CD14-positive monocyte (primary cell): Measurements from ENCODE around the gene NFKBIA. TPM values are rescaled to one million over a fixed set of nuclear protein-coding genes. Genes with fewer than 3 reads are reported as not detected.
"Not testable (repeated sequence)": the region's sequence is repeated elsewhere in the genome, so short reads cannot be mapped to it uniquely, and the experiment has no call there.

Source experiments
- DNase-seq, 3 donors: peaks; one replicate each; pipeline ENCODE4 v3.0.0-alpha.2; 2011 to 2022
- H2AFZ ChIP-seq: 2 replicates; pipeline ENCODE4 v1.6.0; 2012; ENCODE audit warnings: mild to moderate bottlenecking, low read depth, low read length, inconsistent platforms; ENCODE audit not compliant: insufficient read depth, poor library complexity, severe bottlenecking
- H3K27ac ChIP-seq, 2 donors: 1 replicate in 1 of 2; 2 replicates in 1 of 2; pipeline ENCODE4 v1.5.1; 2012 to 2013; ENCODE audit warnings: low read length in 2 of 2, control low read depth in 1 of 2, inconsistent platforms in 1 of 2, low read depth in 1 of 2, mild to moderate bottlenecking in 1 of 2
- H3K27me3 ChIP-seq, 2 donors: one replicate each; pipeline versions ENCODE4 v1.6.0 to v1.6.1; 2011 to 2013; ENCODE audit warnings: low read length in 2 of 2; ENCODE audit not compliant: control insufficient read depth in 2 of 2, insufficient read depth in 2 of 2
- H3K36me3 ChIP-seq, 2 donors: replicated peaks in 1 of 2; 1 replicate in 1 of 2; 2 replicates in 1 of 2; pipeline versions ENCODE4 v1.5.1 to v1.6.1; 2012 to 2013; ENCODE audit warnings: low read length in 2 of 2, control low read depth in 1 of 2, inconsistent platforms in 1 of 2, mild to moderate bottlenecking in 1 of 2; ENCODE audit not compliant: insufficient read depth in 2 of 2, control insufficient read depth in 1 of 2
- H3K4me1 ChIP-seq, 2 donors: 1 replicate in 1 of 2; 2 replicates in 1 of 2; pipeline versions ENCODE4 v1.5.1 to v1.6.1; 2012 to 2013; ENCODE audit warnings: low read length in 2 of 2, control low read depth in 1 of 2, inconsistent platforms in 1 of 2, mild to moderate bottlenecking in 1 of 2, moderate library complexity in 1 of 2; ENCODE audit not compliant: insufficient read depth in 2 of 2, control insufficient read depth in 1 of 2
- H3K4me2 ChIP-seq: replicated peaks from 2 replicates; pipeline ENCODE3; 2012; ENCODE audit warnings: low read length, moderate library complexity, mild to moderate bottlenecking; ENCODE audit not compliant: poor library complexity, severe bottlenecking; ENCODE audit errors: extremely low read depth
- H3K4me3 ChIP-seq, 3 experiments: fragments of 200-600 bp in 1 of 3; sonication (generic) in 1 of 3; replicated peaks in 1 of 3; 1 replicate in 2 of 3; 2 replicates in 1 of 3; pipeline ENCODE4 v1.5.1; 2011 to 2013; ENCODE audit warnings: low read length in 3 of 3, mild to moderate bottlenecking in 3 of 3, control low read depth in 2 of 3, low read depth in 2 of 3, inconsistent platforms in 1 of 3, moderate library complexity in 1 of 3
- H3K79me2 ChIP-seq: 2 replicates; pipeline ENCODE4 v1.6.0; 2012; ENCODE audit warnings: mild to moderate bottlenecking, control low read depth, inconsistent platforms, low read length, moderate library complexity; ENCODE audit not compliant: insufficient read depth
- H3K9ac ChIP-seq: 2 replicates; pipeline ENCODE4 v1.6.0; 2017; ENCODE audit warnings: low read length, mild to moderate bottlenecking; ENCODE audit not compliant: insufficient read depth, poor library complexity, severe bottlenecking
- H3K9me3 ChIP-seq, 2 donors: replicated peaks in 1 of 2; 1 replicate in 1 of 2; 2 replicates in 1 of 2; pipeline versions ENCODE4 v1.5.1 to v1.6.1; 2012 to 2013; ENCODE audit warnings: low read length in 2 of 2, control low read depth in 1 of 2; ENCODE audit not compliant: control insufficient read depth in 1 of 2, insufficient read depth in 1 of 2
- H4K20me1 ChIP-seq: 2 replicates; pipeline ENCODE4 v1.6.0; 2012; ENCODE audit warnings: mild to moderate bottlenecking, low read length, control low read depth, moderate library complexity; ENCODE audit not compliant: insufficient read depth
- H3K27ac Mint-ChIP-seq, 7 donors: one replicate each; pipeline ENCODE4 v1.8.0; 2020; ENCODE audit warnings: mild to moderate bottlenecking in 7 of 7, mixed read lengths in 7 of 7, moderate library complexity in 6 of 7, inconsistent platforms in 2 of 7
- H3K27me3 Mint-ChIP-seq, 3 donors: one replicate each; pipeline ENCODE4 v1.8.0; 2021 to 2022; ENCODE audit warnings: low read depth in 3 of 3, mild to moderate bottlenecking in 3 of 3, mixed read lengths in 3 of 3, moderate library complexity in 3 of 3, inconsistent platforms in 1 of 3
- H3K36me3 Mint-ChIP-seq, 2 donors: one replicate each; pipeline ENCODE4 v1.8.0; 2020; ENCODE audit warnings: mixed read lengths in 2 of 2, inconsistent platforms in 1 of 2, mild to moderate bottlenecking in 1 of 2
- H3K4me1 Mint-ChIP-seq: one replicate; pipeline ENCODE4 v1.8.0; 2020; ENCODE audit warnings: mild to moderate bottlenecking, mixed read lengths
- H3K4me3 Mint-ChIP-seq, 2 donors: one replicate each; pipeline ENCODE4 v1.8.0; 2020; ENCODE audit warnings: mild to moderate bottlenecking in 2 of 2, mixed read lengths in 2 of 2, moderate library complexity in 1 of 2
- H3K9me3 Mint-ChIP-seq, 7 donors: one replicate each; pipeline ENCODE4 v1.8.0; 2020 to 2022; ENCODE audit warnings: mixed read lengths in 7 of 7, mild to moderate bottlenecking in 6 of 7, moderate library complexity in 6 of 7, inconsistent platforms in 2 of 7
- CTCF ChIP-seq: fragments of 200-600 bp; IDR thresholded peaks from one replicate; pipeline ENCODE4 v1.8.0; 2022; ENCODE audit warnings: antibody characterized with exemption, mild to moderate bottlenecking
- WGBS: methylation state at CpG from one replicate; pipeline ENCODE4 v1.1.5; 2013; ENCODE audit warnings: missing lambda C conversion rate; ENCODE audit not compliant: insufficient coverage; 5-methylcytosine and 5-hydroxymethylcytosine counted together
- intact Hi-C, 2 donors: fragments of 100-400 bp; cut with micrococcal nuclease; formaldehyde crosslinking; loops; one replicate each; pipeline versions ENCODE4 v1.15.0 to v1.15.1; 2023
- polyA plus RNA-seq, 3 donors: library from polyadenylated mRNA; depleted of rRNA in 1 of 3; unstranded in 2 of 3; stranded (reverse) in 1 of 3; fragments of 300-500 nt in 2 of 3; fragments of >200 nt in 1 of 3; fragmentation: Illumina TruSeq in 2 of 3; gene quantifications; 1 replicate in 2 of 3; 2 replicates in 1 of 3; pipeline ENCODE4 v1.2.3, GENCODE V29; 2012 to 2021

Gene NFKBIA
- polyA plus RNA-seq, 3 donors = 868 to 4,739 (median 935) TPM

- Histone ChIP-seq H3K4me2 (peak overlapping the region; percentile 43), H3K4me3 (peak overlapping the region in 1 of 3 experiments; percentile 40), H3K27ac (peak overlapping the region; percentile 72 to 84)
Measured at GRCh38 chr14:35374263-35374712, 30.3 kb downstream of the NFKBIA start.

DNA sequence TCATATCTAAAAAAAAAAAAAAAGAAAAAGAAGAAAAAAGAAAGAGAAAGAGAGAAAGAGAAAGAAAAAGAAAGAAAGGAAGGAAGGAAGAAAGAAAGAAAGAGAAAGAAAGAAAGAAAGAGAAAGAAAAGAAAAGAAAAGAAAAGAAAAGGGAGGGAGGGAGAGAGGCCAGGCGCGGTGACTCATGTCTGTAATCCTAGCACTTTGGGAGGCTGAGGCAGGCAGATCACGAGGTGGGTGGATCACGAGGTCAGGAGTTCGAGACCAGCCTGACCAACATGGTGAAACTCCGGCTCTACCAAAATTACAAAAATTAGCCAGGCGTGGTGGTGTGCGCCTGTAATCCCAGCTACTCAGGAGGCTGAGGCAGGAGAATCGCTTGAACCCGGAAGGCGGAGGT, 31.3 kb downstream of the NFKBIA start:
- H3K9ac ChIP-seq, H4K20me1 ChIP-seq, H3K4me3 ChIP-seq, H3K4me3 Mint-ChIP-seq, H3K27me3 ChIP-seq, H3K79me2 ChIP-seq, H3K4me2 ChIP-seq, H3K27me3 Mint-ChIP-seq, H3K27ac ChIP-seq, intact Hi-C loops, H2AFZ ChIP-seq, H3K36me3 ChIP-seq: not testable (repeated sequence)
- peak in 1 of 3 donors; percentile 32 for DNase-seq
- Mint-ChIP-seq H3K27ac (peak overlapping the region in 5 of 7 donors; percentile 95 to 99 (median 98)), H3K9me3 (peaks cover 2 to 14% (median 8%) of the 10 kb centered on the region in 7 donors), H3K4me1 (peaks cover 47% of the 10 kb centered on the region), H3K36me3 (peaks cover 2 to 12% of the 10 kb centered on the region in 2 donors)
- peaks cover 42 to 44% of the 10 kb centered on the region in 2 donors for H3K4me1 ChIP-seq
- peaks cover 6 to 11% of the 10 kb centered on the region in 2 donors for H3K9me3 ChIP-seq
- WGBS = 98% methylated on average over 10 of the region's 11 CpGs

More at GRCh38 chr14:35374263-35374712, 30.3 kb downstream of the NFKBIA start:
- Mint-ChIP-seq H3K27me3 (peaks cover 0 to 5% (median 5%) of the 10 kb centered on the region in 3 donors), H3K4me1 (peaks cover 42% of the 10 kb centered on the region), H3K4me3 (peak overlapping the region in 1 of 2 donors; percentile 61), H3K27ac (peak overlapping the region; percentile 89 to 99 (median 97)), H3K9me3 (peaks cover 2 to 14% (median 8%) of the 10 kb centered on the region in 7 donors), H3K36me3 (peaks cover 0 to 12% of the 10 kb centered on the region in 2 donors)
- intact Hi-C loops = no loop called here
- Histone ChIP-seq H3K9me3 (peaks cover 6 to 11% of the 10 kb centered on the region in 2 donors), H3K27me3 (no peaks in the 10 kb centered on the region), H2AFZ (no peak overlapping the region), H3K36me3 (no peaks in the 10 kb centered on the region), H3K4me1 (peaks cover 37 to 41% of the 10 kb centered on the region in 2 donors), H3K79me2 (no peaks in the 10 kb centered on the region), H4K20me1 (no peaks in the 10 kb centered on the region), H3K9ac (no peak overlapping the region)
- TF ChIP-seq CTCF = no peak
- WGBS = 0% methylated on average over 4 of the region's 7 CpGs
- peak; percentile 83 to 99 (median 98) for DNase-seq
